HepG2 (cell line): ENCODE results near the gene FIZ1. TPM values are rescaled to one million over a fixed set of nuclear protein-coding genes. Genes with fewer than 3 reads are reported as not detected.

Experiments used
- ARID5B ChIP-seq: IDR thresholded peaks from 2 replicates; pipeline ENCODE4 v1.4.0; 2020; ENCODE audit warnings: mild to moderate bottlenecking, missing genetic modification reagents
- BCL3 ChIP-seq: sonication (generic); formaldehyde crosslinking; IDR thresholded peaks from 2 replicates; pipeline ENCODE4 v1.5.1; 2020; ENCODE audit warnings: mild to moderate bottlenecking, missing genetic modification reagents, moderate library complexity
- DR1 ChIP-seq: sonication (generic); formaldehyde crosslinking; IDR thresholded peaks from 2 replicates; pipeline ENCODE4 v1.8.0; 2021; ENCODE audit warnings: mild to moderate bottlenecking, missing genetic modification reagents, inconsistent platforms
- GPBP1L1 ChIP-seq: sonication (generic); formaldehyde crosslinking; IDR thresholded peaks from 2 replicates; pipeline ENCODE4 v1.5.0; 2020; ENCODE audit warnings: mild to moderate bottlenecking, missing genetic modification reagents
- HMGXB4 ChIP-seq, 2 experiments: sonication (generic) in 1 of 2; formaldehyde crosslinking in 1 of 2; IDR thresholded peaks; 2 replicates each; pipeline versions ENCODE4 v1.4.0 to v1.6.1; 2018 to 2020; ENCODE audit warnings: missing genetic modification reagents in 2 of 2, borderline replicate concordance in 1 of 2, low read depth in 1 of 2, mild to moderate bottlenecking in 1 of 2, missing biosample characterization in 1 of 2
- MAFG ChIP-seq: sonication (generic); formaldehyde crosslinking; IDR thresholded peaks from 2 replicates; pipeline ENCODE4 v1.5.1; 2020; ENCODE audit warnings: mild to moderate bottlenecking, missing genetic modification reagents
- NBN ChIP-seq: fragments of 450-650 bp; conservative IDR thresholded peaks from 2 replicates; pipeline ENCODE4 v1.6.1; 2017
- NFE2 ChIP-seq: sonication (generic); formaldehyde crosslinking; IDR thresholded peaks from 2 replicates; pipeline ENCODE4 v1.4.0; 2020; ENCODE audit warnings: missing genetic modification reagents
- SMAD1 ChIP-seq: sonication (generic); formaldehyde crosslinking; IDR thresholded peaks from 2 replicates; pipeline ENCODE4 v1.4.0; 2020; ENCODE audit warnings: missing genetic modification reagents, low read depth, mild to moderate bottlenecking, borderline replicate concordance
- SP5 ChIP-seq: IDR thresholded peaks from 2 replicates; pipeline ENCODE4 v1.6.1; 2016; ENCODE audit warnings: low read depth, borderline replicate concordance
- SRSF9 ChIP-seq: fragments of 200-400 bp; formaldehyde crosslinking; IDR thresholded peaks from 2 replicates; pipeline ENCODE4 v1.6.1; 2018; ENCODE audit warnings: borderline replicate concordance, mild to moderate bottlenecking, low read depth, low read length; ENCODE audit not compliant: insufficient read depth, poor library complexity, severe bottlenecking
- TBP ChIP-seq: sonication (generic); formaldehyde crosslinking; IDR thresholded peaks from 2 replicates; pipeline ENCODE4 v1.5.0; 2020; ENCODE audit warnings: missing genetic modification reagents
- YY1 ChIP-seq: IDR thresholded peaks from 2 replicates; pipeline ENCODE4 v1.6.1; 2011; ENCODE audit warnings: low read length, low read depth, moderate library complexity, mild to moderate bottlenecking; ENCODE audit not compliant: insufficient read depth, insufficient replicate concordance
- ZNF660 ChIP-seq: sonication (generic); formaldehyde crosslinking; IDR thresholded peaks from 2 replicates; pipeline ENCODE4 v1.5.1; 2020; ENCODE audit warnings: mild to moderate bottlenecking, low read depth, missing genetic modification reagents, borderline replicate concordance
- ZNF747 ChIP-seq: sonication (generic); formaldehyde crosslinking; IDR thresholded peaks from 2 replicates; pipeline ENCODE4 v1.8.1; 2023; ENCODE audit warnings: missing genetic modification reagents, mild to moderate bottlenecking, borderline replicate concordance
- ZNF784 ChIP-seq: sonication (generic); formaldehyde crosslinking; IDR thresholded peaks from 2 replicates; pipeline ENCODE4 v1.5.1; 2020; ENCODE audit warnings: missing genetic modification reagents, mild to moderate bottlenecking, borderline replicate concordance
- ZSCAN21 ChIP-seq: sonication (generic); formaldehyde crosslinking; IDR thresholded peaks from 2 replicates; pipeline ENCODE4 v1.8.0; 2022; ENCODE audit warnings: mild to moderate bottlenecking, missing genetic modification reagents, moderate library complexity, borderline replicate concordance
- ZSCAN9 ChIP-seq: IDR thresholded peaks from 2 replicates; pipeline ENCODE4 v1.6.1; 2016; ENCODE audit warnings: borderline replicate concordance
- polyA plus RNA-seq, 8 experiments: library from polyadenylated mRNA; depleted of rRNA in 3 of 8; stranded (reverse) in 7 of 8; unstranded in 1 of 8; fragments of >200 nt; fragmentation: Illumina TruSeq in 4 of 8; extraction: Trizol in 4 of 8; gene quantifications; 2 replicates each; pipeline versions ENCODE4 v1.2.1 to v1.2.3, GENCODE V29; 2011 to 2016; ENCODE audit warnings: low read depth in 4 of 8, missing spikeins in 1 of 8, mixed read lengths in 1 of 8; ENCODE audit not compliant: insufficient read depth in 1 of 8
- total RNA-seq, 5 experiments: library from RNA; depleted of rRNA; stranded (reverse); fragments of >200 nt; fragmentation: Illumina TruSeq; extraction: Trizol; gene quantifications; 2 replicates each; pipeline ENCODE4 v1.2.3, GENCODE V29; 2016; ENCODE audit warnings: low read depth in 1 of 5

The FIZ1 gene
- total and polyA plus RNA-seq, 2 of the 13 experiments (the other 11 are each of a cell fraction or from before 2014, with no cell fraction given), result 3.6 to 5.9 TPM

- TF ChIP-seq GPBP1L1 (CRISPR knock-in tag) (no peak), YY1 (peak; percentile 65), SRSF9 (no peak), HMGXB4 (CRISPR knock-in tag; IDR thresholded peaks at IDR 0.05; ENCODE audit: borderline replicate concordance in 1 of 2, low read depth in 1 of 2) (peak in 1 of 2 experiments; percentile 59; a peak in 1 of 4 replicates), SMAD1 (CRISPR knock-in tag) (0 out of 2 replicates have a peak, but pooled peaks have one; percentile 14), ZNF747 (CRISPR knock-in tag) (no peak), NFE2 (CRISPR knock-in tag) (no peak), NBN (no peak), MAFG (no peak), ZSCAN21 (no peak), ZNF784 (no peak), DR1 (CRISPR knock-in tag) (no peak), TBP (CRISPR knock-in tag) (no peak), ARID5B (CRISPR knock-in tag) (peak; percentile 21), ZNF660 (CRISPR knock-in tag) (no peak), BCL3 (CRISPR knock-in tag) (0 out of 2 replicates have a peak, but pooled peaks have one; percentile 5), ZSCAN9 (CRISPR knock-in tag) (no peak), SP5 (CRISPR knock-in tag) (no peak)
These were observed 41.5 kb upstream of the FIZ1 start, which contains the start of gene ZNF580 (continued) for GRCh38 chr19:55640577-55641425.
